Measurements from ENCODE around the gene CADM1.

- no peak for TF ChIP-seq CTCF (IDR thresholded peaks at IDR 0.05 in 4 of 5, conservative IDR thresholded peaks at IDR 0.05 in 1 of 5)
- TF ChIP-seq POLR2A (IDR thresholded peaks at IDR 0.05): no peak
These were observed 24.0 kb upstream of the CADM1 start for GRCh38 chr11:115528225-115528624.

Measured in gastrocnemius medialis (tissue), 4 donors.